ENCODE data around the gene TPCN2. TPM values are rescaled to one million over a fixed set of nuclear protein-coding genes. Genes with fewer than 3 reads are reported as not detected.

The TPCN2 gene
- total and polyA plus RNA-seq, 2 of the 4 experiments (the other 2 are of a cell fraction), result 3.4 to 8.0 TPM

GRCh38 chr11:69048031-69048693 is 570 bp upstream of the TPCN2 start (continued):
- TF ChIP-seq RFX5 (IDR thresholded peaks at IDR 0.05; ENCODE audit: low read depth, low read length) (no peak), CHD1 (IDR thresholded peaks at IDR 0.05; ENCODE audit: low read depth, low read length) (no peak)

- Histone ChIP-seq H4K8ac (ENCODE audit: low read depth in 2 of 2, low read length in 2 of 2) (peak overlapping the region; percentile 59 to 61; a peak in 2 of 4 replicates), H4K91ac (ENCODE audit: insufficient read depth, low read depth, low read length) (peak overlapping the region; percentile 25), H4K20me1 (ENCODE audit: insufficient read depth, low read length) (peaks cover 25% of the 10 kb centered on the region), H3K4ac (ENCODE audit: low read depth, low read length) (peak overlapping the region; percentile 71), H3K14ac (replicated peaks; ENCODE audit: low read depth, low read length) (peak overlapping the region; percentile 91), H2AK9ac (replicated peaks; ENCODE audit: low read depth, low read length, poor library complexity) (peak overlapping the region; percentile 90), H3K23ac (ENCODE audit: low read depth, low read length) (peak overlapping the region; percentile 90), H3K4me3 (ENCODE audit: insufficient read depth, low read depth, low read length) (peak overlapping the region; percentile 60), H3K36me3 (ENCODE audit: control insufficient read depth, insufficient read depth, low read length) (peaks cover 6% of the 10 kb centered on the region; the same call in 1 of the 2 replicates), H2BK120ac (ENCODE audit: low read depth, low read length) (0 out of 2 replicates have a peak overlapping the region, but pooled peaks have one; percentile 14), H3K18ac (ENCODE audit: low read depth, low read length) (peak overlapping the region; percentile 20; the same call in 1 of the 2 replicates), H3K9me3 (ENCODE audit: control insufficient read depth, insufficient read depth, low read length) (no peaks in the 10 kb centered on the region), H3K9ac (ENCODE audit: low read depth, low read length) (peak overlapping the region; percentile 89), H3K27me3 (ENCODE audit: control insufficient read depth, insufficient read depth, low read length) (no peaks in the 10 kb centered on the region), H4K5ac (ENCODE audit: low read depth, low read length) (peak overlapping the region; percentile 14), H2AFZ (replicated peaks; ENCODE audit: low read length, poor library complexity) (peak overlapping the region; percentile 99), H2BK20ac (ENCODE audit: low read depth, low read length) (no peak overlapping the region), H3K79me1 (ENCODE audit: low read depth in 1 of 2, low read length in 2 of 2) (peaks cover 9 to 60% of the 10 kb centered on the region in 2 experiments), H3K9me1 (ENCODE audit: insufficient read depth, low read length) (peaks cover 7% of the 10 kb centered on the region; the same call in 1 of the 2 replicates), H3K4me1 (ENCODE audit: control insufficient read depth, insufficient read depth, low read length) (peaks cover 11% of the 10 kb centered on the region), H3K4me2 (ENCODE audit: low read depth, low read length) (peak overlapping the region; percentile 95), H3K27ac (ENCODE audit: insufficient read depth, low read length) (peak overlapping the region; percentile 53), H2BK5ac (ENCODE audit: low read depth, low read length, poor library complexity, severe bottlenecking) (peak overlapping the region; percentile 71), H2BK15ac (ENCODE audit: low read depth, low read length) (no peak overlapping the region), H2AK5ac (ENCODE audit: low read depth, low read length) (peak overlapping the region; percentile 83), H3K56ac (ENCODE audit: extremely low read depth, insufficient read depth, low read length) (peak overlapping the region; percentile 33)
- TF ChIP-seq MXI1 (IDR thresholded peaks at IDR 0.05; ENCODE audit: borderline replicate concordance, low read depth, low read length) (no peak), FOS (IDR thresholded peaks at IDR 0.05; ENCODE audit: low read depth, low read length) (no peak), RFX5 (IDR thresholded peaks at IDR 0.05; ENCODE audit: low read depth, low read length) (no peak), NFE2L2 (IDR thresholded peaks at IDR 0.05; ENCODE audit: low read depth, low read length) (no peak), ELK1 (IDR thresholded peaks at IDR 0.05; ENCODE audit: borderline replicate concordance, low read depth, low read length) (no peak)
- no CpG with 5 or more reads among the region's 15 CpGs for WGBS, 2 experiments (ENCODE audit: extremely low coverage in 2 of 2, insufficient read length in 1 of 2)
- dilution Hi-C loops (cut with HindIII; ENCODE audit: low sequenced_read_pairs, unreplicated experiment), result no loop called here
- in situ Hi-C loops (cut with MboI; ENCODE audit: low sequenced_read_pairs), result no loop called here
- intact Hi-C loops (cut with micrococcal nuclease), result no loop called here
- DNase-seq, result no peak
- ChIA-PET CTCF (interaction anchor here (0.6 kb wide), 1 partner anchor 66 kb away, joined by 3 read pairs; no protein-coding TSS in a partner anchor), POLR2A (ENCODE audit: unreplicated experiment) (no interaction called here)
- no peak for ATAC-seq (ENCODE audit: low read depth)
- BruUV-seq (replicated peaks), result no TSS peak
Observed at GRCh38 chr11:69049490-69049867, 747 bp downstream of the TPCN2 start.

All from IMR-90 (cell line).